Coronary artery (tissue), 2 donors: Measurements from ENCODE around the gene NFXL1.

Experiments used
- DNase-seq: peaks from one replicate; pipeline ENCODE4 v3.0.0-alpha.2; 2017; ENCODE audit warnings: low spot score
- H3K27ac ChIP-seq, 2 donors: fragments of 200-600 bp; sonication (generic); one replicate each; pipeline ENCODE4 v1.5.1; 2016 to 2019
- H3K4me3 ChIP-seq: fragments of 200-600 bp; sonication (generic); 2 replicates; pipeline ENCODE4 v1.5.1; 2016; ENCODE audit warnings: mild to moderate bottlenecking, moderate library complexity
- CTCF ChIP-seq: fragments of 200-600 bp; sonication (generic); IDR thresholded peaks from one replicate; pipeline ENCODE4 v1.5.1; 2019; ENCODE audit warnings: antibody characterized with exemption

The NFXL1 gene

DNA sequence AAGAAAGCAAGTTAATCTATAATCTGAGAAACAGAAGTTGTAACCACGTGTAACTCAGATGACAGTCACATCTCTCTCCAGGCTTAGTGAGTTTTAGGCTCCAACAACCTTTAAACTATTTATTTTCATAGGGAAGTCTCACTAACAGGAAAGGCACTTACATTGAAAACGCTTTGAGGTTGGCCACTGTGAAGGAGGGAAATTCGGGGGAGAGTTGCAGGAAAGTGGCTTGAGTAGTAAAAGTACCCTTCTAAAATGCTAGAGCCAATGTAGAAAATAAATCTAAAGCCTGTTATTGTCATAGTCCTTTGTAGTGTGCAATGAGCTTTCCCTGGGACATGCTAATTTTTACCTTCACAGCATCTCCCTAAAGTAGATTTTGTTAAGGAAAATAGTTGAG lies 995 bp upstream of the NFXL1 start:
- no peak for TF ChIP-seq CTCF
- DNase-seq: no peak
- Histone ChIP-seq H3K27ac (no peak overlapping the region), H3K4me3 (no peak overlapping the region)

DNA sequence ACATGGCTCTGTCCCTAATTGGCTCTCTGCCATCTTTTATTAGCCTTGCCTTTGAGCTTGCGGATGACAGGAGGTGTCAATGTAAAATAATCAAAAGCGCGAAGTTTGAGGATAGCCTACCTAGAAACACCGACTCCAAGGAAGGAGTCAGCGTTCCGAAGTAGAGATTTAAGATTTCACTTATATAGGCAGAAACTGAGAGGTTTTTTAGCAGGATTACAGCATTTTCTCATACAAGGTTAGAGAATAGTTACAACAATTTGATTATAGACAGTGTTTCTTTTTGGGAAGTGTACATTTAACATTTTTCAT lies 499 bp upstream of the NFXL1 start:
- no peak for DNase-seq
- Histone ChIP-seq H3K27ac (peak overlapping the region in 1 of 2 donors; percentile 77), H3K4me3 (peak overlapping the region; percentile 95)
- no peak for TF ChIP-seq CTCF

DNA sequence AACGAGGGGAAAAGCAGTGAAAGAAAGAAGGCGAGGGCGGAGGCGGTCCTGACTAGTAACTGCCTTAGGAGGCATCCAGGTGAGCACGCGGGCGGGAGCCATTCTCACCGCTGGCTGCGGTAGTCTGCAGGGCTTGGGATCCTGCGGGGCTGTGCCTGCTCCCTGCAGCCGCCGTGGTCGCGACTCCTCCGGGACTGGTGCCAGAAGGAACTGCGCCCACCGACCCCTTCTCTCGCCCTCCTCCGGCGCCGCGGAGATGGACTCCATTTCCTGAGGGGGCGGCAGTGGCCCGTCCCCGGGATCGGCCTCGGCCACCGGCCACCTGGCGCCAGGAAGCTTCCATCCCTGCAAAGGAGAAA lies 543 bp downstream of the NFXL1 start:
- peak overlapping the region; percentile 77 to 82 for H3K27ac ChIP-seq
- peak; percentile 77 for DNase-seq
- no peak for TF ChIP-seq CTCF
- peak overlapping the region; percentile 95 for H3K4me3 ChIP-seq

- Histone ChIP-seq H3K27ac (peak overlapping the region in 1 of 2 donors; percentile 82), H3K4me3 (peak overlapping the region; percentile 95)
- TF ChIP-seq CTCF: no peak
- DNase-seq: no peak
These were observed 1.1 kb downstream of the NFXL1 start for GRCh38 chr4:47913330-47913729.

- TF ChIP-seq CTCF: no peak
- no peak for DNase-seq
- Histone ChIP-seq H3K27ac (no peak overlapping the region), H3K4me3 (no peak overlapping the region)
These were observed 7.2 kb downstream of the NFXL1 start for GRCh38 chr4:47907089-47907646.

DNA sequence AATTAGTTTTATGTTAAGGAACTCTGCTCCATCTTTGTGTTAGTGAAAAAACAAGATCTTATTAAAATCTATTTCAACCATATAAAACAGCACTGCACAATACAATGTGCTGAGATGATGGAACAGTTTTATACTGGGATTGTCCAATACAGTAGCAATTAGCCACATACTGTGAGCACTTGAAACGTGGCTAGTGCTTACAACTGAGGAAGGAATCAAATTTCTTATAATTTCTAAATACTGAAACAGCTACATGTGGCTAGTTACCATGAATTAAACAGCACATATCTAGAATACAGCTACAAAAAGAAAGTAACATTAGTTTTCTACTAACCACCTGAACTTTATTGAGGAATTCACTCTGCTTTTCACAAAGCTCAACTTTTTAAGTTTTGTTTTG lies 14.7 kb downstream of the NFXL1 start:
- Histone ChIP-seq H3K27ac (no peak overlapping the region), H3K4me3 (no peak overlapping the region)
- no peak for DNase-seq
- no peak for TF ChIP-seq CTCF

GRCh38 chr4:47891928-47892327 lies 22.5 kb downstream of the NFXL1 start:
- Histone ChIP-seq H3K27ac (no peak overlapping the region), H3K4me3 (no peak overlapping the region)
- DNase-seq: no peak
- no peak for TF ChIP-seq CTCF
